ENCODE measurements around the gene MRPL46.

Gene MRPL46

DNA sequence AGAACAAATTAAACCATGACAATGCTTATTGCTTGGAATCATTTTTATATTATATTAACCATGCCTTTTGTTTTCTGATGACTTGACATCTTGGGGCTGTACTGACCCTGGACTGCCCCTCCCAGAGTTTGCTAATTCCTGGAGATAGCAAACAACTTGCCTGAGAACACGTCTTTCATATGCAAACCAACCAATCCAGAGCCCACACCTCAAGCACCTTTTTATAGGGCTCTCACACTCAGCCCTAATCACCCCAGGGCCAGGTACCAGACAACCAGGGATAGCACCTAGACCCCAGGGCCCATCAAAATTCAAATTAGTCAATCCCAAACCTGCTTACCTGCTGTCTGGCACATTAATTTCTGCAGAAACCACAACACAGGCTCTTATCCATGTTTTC is 37.3 kb upstream of the MRPL46 start:
- Histone ChIP-seq H2AFZ (ENCODE audit: low read length) (no peak overlapping the region), H3K4me3 (ENCODE audit: low read depth, low read length, poor library complexity, severe bottlenecking) (no peak overlapping the region), H3K79me2 (ENCODE audit: insufficient read depth, low read length) (no peaks in the 10 kb centered on the region), H3F3A (ENCODE audit: insufficient read depth, low read length) (no peaks in the 10 kb centered on the region), H3K9ac (ENCODE audit: low read length) (no peak overlapping the region), H4K20me1 (ENCODE audit: insufficient read depth, low read length) (no peaks in the 10 kb centered on the region), H3K9me2 (ENCODE audit: low read depth, low read length) (no peaks in the 10 kb centered on the region), H3K36me3 (ENCODE audit: insufficient read depth, low read length) (no peaks in the 10 kb centered on the region), H3K4me1 (ENCODE audit: insufficient read depth, low read length, severe bottlenecking) (no peaks in the 10 kb centered on the region), H3K27me3 (ENCODE audit: insufficient read depth, low read length) (no peaks in the 10 kb centered on the region), H3K9me3 (ENCODE audit: low read length) (no peaks in the 10 kb centered on the region), H3K27ac (ENCODE audit: low read depth, low read length, poor library complexity, severe bottlenecking) (no peak overlapping the region), H3K4me2 (ENCODE audit: low read length) (no peak overlapping the region)
- TF ChIP-seq CTCF (IDR thresholded peaks at IDR 0.05; ENCODE audit: low read length) (no peak), EZH2 (IDR thresholded peaks at IDR 0.05; ENCODE audit: borderline replicate concordance, low read length) (no peak)

DNA sequence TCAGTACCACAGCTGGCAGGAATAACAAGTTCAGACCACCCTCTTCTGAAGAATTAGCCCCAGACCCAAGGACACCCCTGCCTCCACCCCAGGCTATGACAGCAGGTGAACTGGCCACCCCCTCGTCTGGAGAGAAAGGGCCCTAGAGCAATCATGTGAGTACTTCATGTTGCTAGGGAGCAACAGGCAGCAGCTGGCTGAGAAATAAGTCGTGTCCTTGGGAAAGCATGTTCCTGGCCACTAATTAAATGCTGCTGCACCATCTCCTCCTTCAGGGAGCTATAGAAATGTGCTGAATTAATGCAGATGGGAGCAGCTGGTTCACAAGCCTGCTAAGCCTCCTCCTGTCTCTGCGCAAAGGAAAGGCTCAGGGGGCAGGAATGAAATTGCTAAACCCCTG is 31.8 kb upstream of the MRPL46 start:
- Histone ChIP-seq H3K9me2 (ENCODE audit: low read depth, low read length) (no peaks in the 10 kb centered on the region), H3F3A (ENCODE audit: insufficient read depth, low read length) (no peaks in the 10 kb centered on the region), H3K4me1 (ENCODE audit: insufficient read depth, low read length, severe bottlenecking) (no peaks in the 10 kb centered on the region), H3K27ac (ENCODE audit: low read depth, low read length, poor library complexity, severe bottlenecking) (no peak overlapping the region), H3K9ac (ENCODE audit: low read length) (no peak overlapping the region), H3K4me3 (ENCODE audit: low read depth, low read length, poor library complexity, severe bottlenecking) (no peak overlapping the region), H3K27me3 (ENCODE audit: insufficient read depth, low read length) (no peaks in the 10 kb centered on the region), H3K9me3 (ENCODE audit: low read length) (no peaks in the 10 kb centered on the region), H3K36me3 (ENCODE audit: insufficient read depth, low read length) (no peaks in the 10 kb centered on the region), H3K79me2 (ENCODE audit: insufficient read depth, low read length) (no peaks in the 10 kb centered on the region), H4K20me1 (ENCODE audit: insufficient read depth, low read length) (no peaks in the 10 kb centered on the region), H3K4me2 (ENCODE audit: low read length) (no peak overlapping the region), H2AFZ (ENCODE audit: low read length) (no peak overlapping the region)
- TF ChIP-seq EZH2 (IDR thresholded peaks at IDR 0.05; ENCODE audit: borderline replicate concordance, low read length), result no peak
- TF ChIP-seq CTCF (IDR thresholded peaks at IDR 0.05; ENCODE audit: low read length), result no peak

DNA sequence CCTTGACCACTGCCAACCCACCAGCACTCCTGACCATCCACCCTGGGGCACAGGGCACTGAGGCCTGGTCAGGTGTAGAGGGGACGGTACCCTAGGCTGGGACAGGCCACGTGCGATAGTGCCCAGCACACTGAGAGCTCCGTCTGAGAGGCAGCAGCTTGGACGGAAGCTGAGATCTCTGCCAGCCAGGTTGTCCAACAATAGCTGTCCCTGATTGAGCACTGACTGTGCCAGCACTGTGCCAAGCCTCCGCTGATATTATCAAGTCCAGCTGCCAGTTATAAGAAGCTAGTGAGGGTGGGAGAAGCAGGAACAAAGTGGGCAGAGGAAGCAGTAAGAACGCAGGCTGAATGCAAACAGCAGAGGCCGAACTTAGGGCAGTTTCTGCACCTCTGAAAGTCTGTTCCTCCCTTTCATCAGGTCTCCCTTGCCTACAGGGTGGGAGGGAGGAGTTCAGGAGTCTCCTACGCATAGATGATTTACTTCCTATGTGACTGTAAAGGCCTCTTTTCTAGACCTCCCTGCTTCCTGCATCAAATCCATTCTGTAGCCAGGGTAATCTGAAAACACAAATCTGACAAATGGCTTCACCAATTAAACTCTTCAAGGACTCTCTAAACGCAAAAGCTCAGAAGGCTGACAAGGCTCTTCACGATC is 30.0 kb upstream of the MRPL46 start:
- H3K4me3 ChIP-seq (ENCODE audit: low read depth, low read length, poor library complexity, severe bottlenecking), result no peak overlapping the region
- no peaks in the 10 kb centered on the region for H3K27me3 ChIP-seq (ENCODE audit: insufficient read depth, low read length)
- no peak overlapping the region for H2AFZ ChIP-seq (ENCODE audit: low read length)
- H3K4me2 ChIP-seq (ENCODE audit: low read length), result no peak overlapping the region
- H3K36me3 ChIP-seq (ENCODE audit: insufficient read depth, low read length), result no peaks in the 10 kb centered on the region
- H3K9me3 ChIP-seq (ENCODE audit: low read length), result no peaks in the 10 kb centered on the region
- no peaks in the 10 kb centered on the region for H3K9me2 ChIP-seq (ENCODE audit: low read depth, low read length)
- H3K79me2 ChIP-seq (ENCODE audit: insufficient read depth, low read length), result no peaks in the 10 kb centered on the region
- no peak overlapping the region for H3K27ac ChIP-seq (ENCODE audit: low read depth, low read length, poor library complexity, severe bottlenecking)
- no peak overlapping the region for H3K9ac ChIP-seq (ENCODE audit: low read length)
- H4K20me1 ChIP-seq (ENCODE audit: insufficient read depth, low read length), result no peaks in the 10 kb centered on the region
- no peaks in the 10 kb centered on the region for H3K4me1 ChIP-seq (ENCODE audit: insufficient read depth, low read length, severe bottlenecking)
- no peaks in the 10 kb centered on the region for H3F3A ChIP-seq (ENCODE audit: insufficient read depth, low read length)
- no peak for TF ChIP-seq CTCF (IDR thresholded peaks at IDR 0.05; ENCODE audit: low read length)
- TF ChIP-seq EZH2 (IDR thresholded peaks at IDR 0.05; ENCODE audit: borderline replicate concordance, low read length), result no peak
